PC-9 (cell line): Measurements from ENCODE around the gene MME. TPM values are rescaled to one million over a fixed set of nuclear protein-coding genes. Genes with fewer than 3 reads are reported as not detected.
A peak's percentile ranks its signal among the peaks of the same experiment; 100 is the strongest.

ENCODE experiments used
- BruUV-seq: library from RNA; stranded (reverse); fragments of 400-500 nt; replicated peaks from 2 replicates; lab custom pipeline; 2021; lab: Mats Ljungman, UMichigan
- CTCF ChIA-PET: fragments of 300-600 bp; sonication (Branson Sonifier 250); formaldehyde crosslinking; loops from one replicate; lab custom pipeline; 2022; ENCODE audit warnings: antibody characterized with exemption; lab: Charles Lee
- POLR2A ChIA-PET: fragments of 300-600 bp; sonication (Branson Sonifier 250); formaldehyde crosslinking; loops from one replicate; lab custom pipeline; 2022; ENCODE audit warnings: antibody characterized with exemption; ENCODE audit not compliant: unreplicated experiment; lab: Charles Lee
- DNase-seq, 2 experiments: peaks; one replicate each; pipeline versions ENCODE4 v3.0.0 to v3.0.0-alpha.2; 2015 to 2022; ENCODE audit warnings: mixed read lengths in 1 of 2
- H2AFZ ChIP-seq: fragments of 200-600 bp; sonication (generic); 2 replicates; pipeline ENCODE4 v1.8.1; 2017; ENCODE audit warnings: antibody characterized with exemption
- H3F3A ChIP-seq: fragments of 200-600 bp; sonication (generic); 2 replicates; pipeline ENCODE4 v1.8.1; 2017; ENCODE audit warnings: antibody characterized with exemption, mild to moderate bottlenecking, low read depth; ENCODE audit not compliant: insufficient read depth
- H3K27ac ChIP-seq: fragments of 200-600 bp; sonication (generic); 2 replicates; pipeline ENCODE4 v1.6.1; 2016; ENCODE audit warnings: mixed run types
- H3K27me3 ChIP-seq: fragments of 200-600 bp; sonication (generic); 2 replicates; pipeline ENCODE4 v1.6.1; 2016; ENCODE audit warnings: low read depth, mixed run types; ENCODE audit not compliant: insufficient read depth
- H3K36me3 ChIP-seq: fragments of 200-600 bp; sonication (generic); 2 replicates; pipeline ENCODE4 v1.6.1; 2016; ENCODE audit warnings: low read depth, mixed run types
- H3K4me1 ChIP-seq: fragments of 200-600 bp; sonication (generic); replicated peaks from 2 replicates; pipeline ENCODE4 v1.6.1; 2016; ENCODE audit warnings: mixed run types; ENCODE audit not compliant: insufficient read depth
- H3K4me2 ChIP-seq: fragments of 200-600 bp; sonication (generic); 2 replicates; pipeline ENCODE4 v1.6.1; 2017; ENCODE audit warnings: mixed run types
- H3K4me3 ChIP-seq: fragments of 200-600 bp; sonication (generic); 2 replicates; pipeline ENCODE4 v1.6.1; 2016; ENCODE audit warnings: mixed run types
- H3K79me2 ChIP-seq: fragments of 200-600 bp; sonication (generic); 2 replicates; pipeline ENCODE4 v1.6.1; 2017; ENCODE audit warnings: low read depth, mixed run types
- H3K9me2 ChIP-seq: fragments of 200-600 bp; sonication (generic); 2 replicates; pipeline ENCODE4 v1.8.1; 2017; ENCODE audit warnings: mild to moderate bottlenecking; ENCODE audit not compliant: insufficient read depth
- H3K9me3 ChIP-seq: fragments of 200-600 bp; sonication (generic); 2 replicates; pipeline ENCODE4 v1.8.1; 2016; ENCODE audit warnings: low read depth; ENCODE audit not compliant: insufficient read depth
- H4K20me1 ChIP-seq: fragments of 200-600 bp; sonication (generic); 2 replicates; pipeline ENCODE4 v1.8.1; 2017; ENCODE audit not compliant: insufficient read depth
- CTCF ChIP-seq: fragments of 200-600 bp; sonication (generic); conservative IDR thresholded peaks from 2 replicates; pipeline ENCODE4 v1.6.1; 2017; ENCODE audit warnings: mixed run types, antibody characterized with exemption, mild to moderate bottlenecking, moderate library complexity
- EZH2 ChIP-seq: fragments of 200-600 bp; sonication (generic); IDR thresholded peaks from 2 replicates; pipeline ENCODE4 v1.8.0; 2017; ENCODE audit warnings: antibody characterized with exemption, low read depth
- intact Hi-C: fragments of 100-400 bp; cut with micrococcal nuclease; formaldehyde crosslinking; loops from one replicate; pipeline ENCODE4 v1.10.0; 2022; ENCODE audit not compliant: unreplicated experiment
- total RNA-seq: library from RNA; stranded (reverse); gene quantifications from 2 replicates; pipeline ENCODE4 v1.2.3, GENCODE V29; 2021

Gene MME
- total RNA-seq, 1 experiment from 2014 or later, result 2.1 TPM

- no peak overlapping the region for H3K27ac ChIP-seq
- no peaks in the 10 kb centered on the region for H3K4me1 ChIP-seq
- no peaks in the 10 kb centered on the region for H3K9me2 ChIP-seq
- intact Hi-C loops, result loop anchor here (10.0 kb wide), 1 partner anchor 122 kb away; no protein-coding TSS in a partner anchor
- H3K27me3 ChIP-seq, result no peaks in the 10 kb centered on the region
- no peak for DNase-seq
- H3K36me3 ChIP-seq, result no peaks in the 10 kb centered on the region
- H3K4me3 ChIP-seq, result no peak overlapping the region
- POLR2A ChIA-PET, result interaction anchor here (0.6 kb wide), 1 partner anchor 123 kb away, joined by 3 read pairs; no protein-coding TSS in a partner anchor
- H4K20me1 ChIP-seq, result no peaks in the 10 kb centered on the region
- CTCF ChIA-PET, result interaction anchor here (0.6 kb wide), 1 partner anchor 1082 kb away, joined by 12 read pairs; no protein-coding TSS in a partner anchor
- H3K4me2 ChIP-seq, result no peak overlapping the region
- no peak overlapping the region for H2AFZ ChIP-seq
- TF ChIP-seq EZH2, result no peak
- no peak for TF ChIP-seq CTCF
- H3K9me3 ChIP-seq, result no peaks in the 10 kb centered on the region
- H3K79me2 ChIP-seq, result no peaks in the 10 kb centered on the region
- BruUV-seq, result no TSS peak
- H3F3A ChIP-seq, result no peaks in the 10 kb centered on the region
Observed at GRCh38 chr3:155202626-155203025, 122.5 kb downstream of the MME start.

GRCh38 chr3:155204851-155205250, 124.7 kb downstream of the MME start:
- H3K4me1 ChIP-seq, result no peaks in the 10 kb centered on the region
- no peaks in the 10 kb centered on the region for H3F3A ChIP-seq
- no peaks in the 10 kb centered on the region for H3K79me2 ChIP-seq
- POLR2A ChIA-PET, result no interaction called here
- H3K4me2 ChIP-seq, result no peak overlapping the region
- H3K9me3 ChIP-seq, result no peaks in the 10 kb centered on the region
- H3K27me3 ChIP-seq, result no peaks in the 10 kb centered on the region
- CTCF ChIA-PET, result no interaction called here
- TF ChIP-seq EZH2 (no peak), CTCF (no peak)
- H3K9me2 ChIP-seq, result no peaks in the 10 kb centered on the region
- intact Hi-C loops, result loop anchor here (10.0 kb wide), 1 partner anchor 120 kb away; no protein-coding TSS in a partner anchor
- BruUV-seq, result no TSS peak
- H3K4me3 ChIP-seq, result no peak overlapping the region
- no peaks in the 10 kb centered on the region for H3K36me3 ChIP-seq
- H4K20me1 ChIP-seq, result no peaks in the 10 kb centered on the region
- DNase-seq, result no peak
- no peak overlapping the region for H2AFZ ChIP-seq
- no peak overlapping the region for H3K27ac ChIP-seq

- H3K4me3 ChIP-seq, result no peak overlapping the region
- H3K27ac ChIP-seq, result no peak overlapping the region
- POLR2A ChIA-PET, result interaction anchor here (0.9 kb wide), 1 partner anchor 183 kb away, joined by 5 read pairs; no protein-coding TSS in a partner anchor
- no peaks in the 10 kb centered on the region for H3K27me3 ChIP-seq
- CTCF ChIA-PET, result no interaction called here
- H3K9me3 ChIP-seq, result no peaks in the 10 kb centered on the region
- H3K79me2 ChIP-seq, result no peaks in the 10 kb centered on the region
- 0 out of 2 replicates have a peak overlapping the region, but pooled peaks have one; percentile 4 for H3K4me2 ChIP-seq
- intact Hi-C loops, result loop anchor here (10.0 kb wide), 1 partner anchor 117 kb away; no protein-coding TSS in a partner anchor
- H3K9me2 ChIP-seq, result no peaks in the 10 kb centered on the region
- H3K36me3 ChIP-seq, result no peaks in the 10 kb centered on the region
- no peak for DNase-seq
- no TSS peak for BruUV-seq
- H3F3A ChIP-seq, result no peaks in the 10 kb centered on the region
- H4K20me1 ChIP-seq, result no peaks in the 10 kb centered on the region
- 0 out of 2 replicates have a peak overlapping the region, but pooled peaks have one; percentile 34 for H2AFZ ChIP-seq
- no peak for TF ChIP-seq EZH2
- TF ChIP-seq CTCF, result no peak
- peaks cover 10% of the 10 kb centered on the region for H3K4me1 ChIP-seq
Observed at GRCh38 chr3:155208183-155208800, 128.2 kb downstream of the MME start.
